ENCODE results near the gene TRIM7. TPM values are rescaled to one million over a fixed set of nuclear protein-coding genes. Genes with fewer than 3 reads are reported as not detected.

Gene TRIM7
- total RNA-seq, 1 donor from 2014 or later, result 0.93 TPM

GRCh38 chr5:181224390-181225229 is 19.6 kb upstream of the TRIM7 start:
- Mint-ChIP-seq H3K36me3 (ENCODE audit: unreplicated experiment) (peaks cover 7% of the 10 kb centered on the region), H3K4me3 (ENCODE audit: unreplicated experiment) (peak overlapping the region; percentile 99), H3K27ac (ENCODE audit: unreplicated experiment) (peak overlapping the region; percentile 99), H3K4me1 (ENCODE audit: low read depth, unreplicated experiment) (peaks cover 5% of the 10 kb centered on the region), H3K27me3 (ENCODE audit: unreplicated experiment) (peaks cover 35% of the 10 kb centered on the region), H3K9me3 (ENCODE audit: unreplicated experiment) (peaks cover 21% of the 10 kb centered on the region)
- no peak for DNase-seq
- TF ChIP-seq CTCF (IDR thresholded peaks at IDR 0.05; ENCODE audit: partially characterized antibody, unreplicated experiment), result no peak

GRCh38 chr5:181223729-181224389 is 18.9 kb upstream of the TRIM7 start:
- peaks cover 35% of the 10 kb centered on the region for H3K27me3 Mint-ChIP-seq (ENCODE audit: unreplicated experiment)
- TF ChIP-seq CTCF (IDR thresholded peaks at IDR 0.05; ENCODE audit: partially characterized antibody, unreplicated experiment), result no peak
- H3K36me3 Mint-ChIP-seq (ENCODE audit: unreplicated experiment), result peaks cover 6% of the 10 kb centered on the region
- H3K27ac Mint-ChIP-seq (ENCODE audit: unreplicated experiment), result peak overlapping the region; percentile 99
- H3K9me3 Mint-ChIP-seq (ENCODE audit: unreplicated experiment), result peaks cover 21% of the 10 kb centered on the region
- H3K4me3 Mint-ChIP-seq (ENCODE audit: unreplicated experiment), result peak overlapping the region; percentile 99
- DNase-seq, result peak; percentile 88
- peaks cover 5% of the 10 kb centered on the region for H3K4me1 Mint-ChIP-seq (ENCODE audit: low read depth, unreplicated experiment)

GRCh38 chr5:181223058-181223728 is 18.2 kb upstream of the TRIM7 start, which contains the start of gene TRIM41:
Gene TRIM41, plus strand, starts transcription at chr5:181223281. Its CDS starts 719 bp downstream, at chr5:181224000.
- Mint-ChIP-seq H3K4me3 (ENCODE audit: unreplicated experiment) (peak within 1 kb of the TSS; percentile 99), H3K36me3 (ENCODE audit: unreplicated experiment) (peaks cover 6% of the 10 kb centered on the region), H3K9me3 (ENCODE audit: unreplicated experiment) (peaks cover 27% of the 10 kb centered on the region), H3K4me1 (ENCODE audit: low read depth, unreplicated experiment) (peaks cover 5% of the 10 kb centered on the region), H3K27ac (ENCODE audit: unreplicated experiment) (peak within 1 kb of the TSS; percentile 99), H3K27me3 (ENCODE audit: unreplicated experiment) (peaks cover 41% of the 10 kb centered on the region)
- DNase-seq, result peak; percentile 99
- TF ChIP-seq CTCF (IDR thresholded peaks at IDR 0.05; ENCODE audit: partially characterized antibody, unreplicated experiment), result no peak

- H3K9me3 Mint-ChIP-seq (ENCODE audit: unreplicated experiment), result peaks cover 32% of the 10 kb centered on the region
- H3K36me3 Mint-ChIP-seq (ENCODE audit: unreplicated experiment), result peaks cover 6% of the 10 kb centered on the region
- H3K27me3 Mint-ChIP-seq (ENCODE audit: unreplicated experiment), result peaks cover 45% of the 10 kb centered on the region
- H3K27ac Mint-ChIP-seq (ENCODE audit: unreplicated experiment), result peak overlapping the region; percentile 99
- DNase-seq, result no peak
- H3K4me1 Mint-ChIP-seq (ENCODE audit: low read depth, unreplicated experiment), result peaks cover 8% of the 10 kb centered on the region
- peak; percentile 23 for TF ChIP-seq CTCF (IDR thresholded peaks at IDR 0.05; ENCODE audit: partially characterized antibody, unreplicated experiment)
- H3K4me3 Mint-ChIP-seq (ENCODE audit: unreplicated experiment), result peak overlapping the region; percentile 99
Observed at GRCh38 chr5:181222630-181223057, 17.6 kb upstream of the TRIM7 start.
